ENCODE measurements around the gene CHD6.

DNA sequence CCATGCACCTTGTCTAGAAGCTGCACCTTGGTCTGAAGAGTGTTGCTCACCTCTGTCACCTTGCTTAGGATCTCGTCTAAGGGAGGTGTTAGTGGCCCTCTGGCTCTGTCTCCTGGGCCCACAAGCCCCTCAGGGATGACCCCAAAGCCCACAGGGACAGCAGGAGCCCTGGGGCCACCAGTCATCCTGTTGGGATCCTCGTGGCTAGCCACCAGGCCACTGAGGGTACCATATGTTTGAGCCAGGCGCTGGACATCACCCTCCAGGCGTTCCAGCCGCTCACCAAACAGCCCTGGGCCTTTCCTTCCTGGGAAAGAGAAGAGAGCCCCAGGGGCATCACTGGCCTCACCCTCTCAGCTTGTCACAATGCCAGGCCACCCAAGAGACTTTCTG lies 255.4 kb downstream of the CHD6 start:
- TF ChIP-seq POLR2A (IDR thresholded peaks at IDR 0.05), result no peak
- TF ChIP-seq, protein P1, sequence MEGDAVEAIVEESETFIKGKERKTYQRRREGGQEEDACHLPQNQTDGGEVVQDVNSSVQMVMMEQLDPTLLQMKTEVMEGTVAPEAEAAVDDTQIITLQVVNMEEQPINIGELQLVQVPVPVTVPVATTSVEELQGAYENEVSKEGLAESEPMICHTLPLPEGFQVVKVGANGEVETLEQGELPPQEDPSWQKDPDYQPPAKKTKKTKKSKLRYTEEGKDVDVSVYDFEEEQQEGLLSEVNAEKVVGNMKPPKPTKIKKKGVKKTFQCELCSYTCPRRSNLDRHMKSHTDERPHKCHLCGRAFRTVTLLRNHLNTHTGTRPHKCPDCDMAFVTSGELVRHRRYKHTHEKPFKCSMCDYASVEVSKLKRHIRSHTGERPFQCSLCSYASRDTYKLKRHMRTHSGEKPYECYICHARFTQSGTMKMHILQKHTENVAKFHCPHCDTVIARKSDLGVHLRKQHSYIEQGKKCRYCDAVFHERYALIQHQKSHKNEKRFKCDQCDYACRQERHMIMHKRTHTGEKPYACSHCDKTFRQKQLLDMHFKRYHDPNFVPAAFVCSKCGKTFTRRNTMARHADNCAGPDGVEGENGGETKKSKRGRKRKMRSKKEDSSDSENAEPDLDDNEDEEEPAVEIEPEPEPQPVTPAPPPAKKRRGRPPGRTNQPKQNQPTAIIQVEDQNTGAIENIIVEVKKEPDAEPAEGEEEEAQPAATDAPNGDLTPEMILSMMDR (IDR thresholded peaks at IDR 0.05), result no peak

Measured in uterus (tissue), 2 donors.